GM12801 (cell line): Measurements from ENCODE around the gene SUMF1.

Source experiments
- CTCF ChIP-seq: IDR thresholded peaks from one replicate; pipeline ENCODE4 v1.5.1; 2011; ENCODE audit warnings: control low read depth; ENCODE audit not compliant: insufficient read length; ENCODE audit errors: extremely low read depth

Gene SUMF1

GRCh38 chr3:4375911-4376310, 91.2 kb downstream of the SUMF1 start:
- no peak for TF ChIP-seq CTCF

- TF ChIP-seq CTCF = no peak
Observed at GRCh38 chr3:4373669-4374068, 93.4 kb downstream of the SUMF1 start.

- TF ChIP-seq CTCF = no peak
Observed at GRCh38 chr3:4362523-4362922, 104.5 kb downstream of the SUMF1 start.

GRCh38 chr3:4360817-4361216, 106.3 kb downstream of the SUMF1 start:
- no peak for TF ChIP-seq CTCF

GRCh38 chr3:4359805-4360502, 107.1 kb downstream of the SUMF1 start:
- no peak for TF ChIP-seq CTCF

- TF ChIP-seq CTCF = no peak
Observed at GRCh38 chr3:4358273-4358672, 108.8 kb downstream of the SUMF1 start.

- TF ChIP-seq CTCF = no peak
Observed at GRCh38 chr3:4356546-4357410, 110.3 kb downstream of the SUMF1 start.
